HCT116 (cell line): ENCODE data around the gene ID3.

Source experiments
- CTCF ChIP-seq, 3 experiments: fragments of 200-600 bp in 1 of 3; sonication (generic) in 1 of 3; IDR thresholded peaks in 2 of 3; conservative IDR thresholded peaks in 1 of 3; 2 replicates each; pipeline ENCODE4 v1.5.1; 2012 to 2017; ENCODE audit warnings: low read depth in 2 of 3, low read length in 2 of 3, antibody characterized with exemption in 1 of 3, borderline replicate concordance in 1 of 3, control low read depth in 1 of 3, mild to moderate bottlenecking in 1 of 3, mixed read lengths in 1 of 3, mixed run types in 1 of 3, moderate library complexity in 1 of 3; ENCODE audit not compliant: insufficient read depth in 1 of 3
- JUND ChIP-seq: IDR thresholded peaks from 2 replicates; pipeline ENCODE4 v1.6.1; 2012
- MAX ChIP-seq: IDR thresholded peaks from 2 replicates; pipeline ENCODE4 v1.6.1; 2012
- POLR2A ChIP-seq: IDR thresholded peaks from 2 replicates; pipeline ENCODE4 v1.7.0; 2011; ENCODE audit warnings: borderline replicate concordance; ENCODE audit not compliant: insufficient read depth, insufficient read length; ENCODE audit errors: extremely low read depth
- POLR2AphosphoS5 ChIP-seq: IDR thresholded peaks from 2 replicates; pipeline ENCODE4 v1.6.1; 2011; ENCODE audit warnings: mild to moderate bottlenecking, low read depth, low read length, moderate library complexity
- RAD21 ChIP-seq: IDR thresholded peaks from 2 replicates; pipeline ENCODE4 v1.6.1; 2012; ENCODE audit warnings: low read depth, mild to moderate bottlenecking
- REST ChIP-seq: IDR thresholded peaks from 2 replicates; pipeline ENCODE4 v1.6.1; 2012; ENCODE audit warnings: low read depth
- SRF ChIP-seq: IDR thresholded peaks from 2 replicates; pipeline ENCODE4 v1.6.1; 2012; ENCODE audit warnings: low read depth
- YY1 ChIP-seq: IDR thresholded peaks from 2 replicates; pipeline ENCODE4 v1.6.1; 2011; ENCODE audit warnings: low read length, low read depth, moderate library complexity, mild to moderate bottlenecking; ENCODE audit not compliant: insufficient replicate concordance; ENCODE audit errors: extremely low read depth
- ZFX ChIP-seq: fragments of 450-650 bp; IDR thresholded peaks from 2 replicates; pipeline ENCODE4 v1.6.1; 2017
- ZNF274 ChIP-seq: fragments of 200-500 bp; sonication (Bioruptor generic); IDR thresholded peaks from 2 replicates; pipeline ENCODE4 v1.6.1; 2014; ENCODE audit warnings: mild to moderate bottlenecking, low read depth, low read length, inconsistent platforms

GRCh38 chr1:23585321-23586022 lies 26.2 kb upstream of the ID3 start:
- TF ChIP-seq CTCF (IDR thresholded peaks at IDR 0.05 in 2 of 3, conservative IDR thresholded peaks at IDR 0.05 in 1 of 3; ENCODE audit: borderline replicate concordance in 1 of 3, insufficient read depth in 1 of 3, low read depth in 2 of 3, low read length in 2 of 3) (no peak), ZFX (no peak), POLR2AphosphoS5 (no peak), POLR2A (no peak), JUND (no peak), ZNF274 (no peak), MAX (no peak), YY1 (no peak), REST (no peak), RAD21 (no peak), SRF (no peak)
